Measurements from ENCODE around the gene GAS2. TPM values are rescaled to one million over a fixed set of nuclear protein-coding genes. Genes with fewer than 3 reads are reported as not detected.

Gene GAS2
- polyA plus RNA-seq, 1 donor, result 10.9 TPM

Other genes with a start within 250 kb of the GAS2 start
- 4.2 TPM for gene FANCF, start 40.8 kb upstream of the GAS2 start, polyA plus RNA-seq (ENCODE audit: insufficient read length)
- 8.0 TPM for gene SVIP, start 163.2 kb downstream of the GAS2 start, polyA plus RNA-seq (ENCODE audit: insufficient read length)
- gene CCDC179, start 193.9 kb downstream of the GAS2 start, polyA plus RNA-seq (ENCODE audit: insufficient read length), result not detected